HAP-1 (cell line): ENCODE results near the gene PON3.

Experiments
- DNase-seq, 2 experiments: peaks; one replicate each; pipeline ENCODE4 v3.0.0-alpha.2; 2016 to 2020; ENCODE audit warnings: low spot score in 2 of 2
- H3K27me3 ChIP-seq: fragments of 250-450 bp; sonication (Bioruptor Pico); 2 replicates; pipeline ENCODE4 v1.5.1; 2020; ENCODE audit warnings: low read depth, mild to moderate bottlenecking, moderate library complexity
- H3K36me3 ChIP-seq: fragments of 250-450 bp; sonication (Bioruptor Pico); replicated peaks from 2 replicates; pipeline ENCODE4 v1.5.1; 2020; ENCODE audit warnings: mild to moderate bottlenecking
- H3K4me1 ChIP-seq: fragments of 250-450 bp; sonication (Bioruptor Pico); 2 replicates; pipeline ENCODE4 v1.5.1; 2020; ENCODE audit warnings: mild to moderate bottlenecking
- H3K4me3 ChIP-seq: fragments of 250-450 bp; sonication (Bioruptor Pico); 2 replicates; pipeline ENCODE4 v1.5.1; 2020; ENCODE audit warnings: mild to moderate bottlenecking, moderate library complexity
- H3K9me3 ChIP-seq: fragments of 250-450 bp; sonication (Bioruptor Pico); 2 replicates; pipeline ENCODE4 v1.5.1; 2020; ENCODE audit warnings: mild to moderate bottlenecking, moderate library complexity
- in situ Hi-C: fragments of 300-500 bp; cut with MboI; formaldehyde crosslinking; loops from 3 replicates; pipeline ENCODE4 v1.14.3; 2020; ENCODE audit warnings: low sequenced_read_pairs, inconsistent platforms, mixed read lengths

Gene PON3

DNA sequence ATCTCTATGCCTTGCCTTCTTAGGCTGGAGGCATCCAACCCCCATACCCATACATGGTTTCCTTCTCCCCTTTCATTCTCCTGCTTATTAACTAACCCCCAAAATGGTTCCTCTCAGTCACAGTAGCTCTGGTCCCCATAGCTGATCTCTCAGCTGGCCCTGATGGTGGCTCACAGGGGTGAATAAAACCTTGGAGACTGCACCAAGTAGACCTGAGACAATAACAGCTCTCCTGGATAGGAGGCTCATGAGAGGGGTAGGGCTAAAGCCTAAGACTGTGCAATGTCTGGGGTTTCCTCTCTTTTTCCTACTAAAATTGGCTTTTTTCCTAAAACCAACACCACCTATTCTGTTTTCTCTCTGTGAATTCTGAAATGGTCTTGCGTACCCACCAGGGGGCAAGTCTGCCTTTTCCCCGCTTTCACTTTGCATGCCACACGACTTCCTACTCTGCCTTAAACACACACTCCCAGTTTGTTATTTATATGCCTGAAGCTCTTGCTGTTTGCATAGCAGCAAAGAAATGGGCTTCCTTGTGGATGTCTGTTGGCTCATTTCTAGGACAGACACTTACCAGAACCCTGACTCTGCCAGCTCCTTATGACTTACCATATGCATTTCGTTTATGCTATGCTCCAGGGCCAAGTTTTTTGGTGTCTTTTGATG, 53.4 kb downstream of the PON3 start:
- Histone ChIP-seq H3K9me3 (0 out of 2 replicates have a peak, but pooled peaks cover 2% of the 10 kb centered on the region), H3K4me3 (no peak overlapping the region), H3K4me1 (no peaks in the 10 kb centered on the region), H3K27me3 (no peaks in the 10 kb centered on the region), H3K36me3 (no peaks in the 10 kb centered on the region)
- in situ Hi-C loops, result no loop called here
- DNase-seq, result no peak

DNA sequence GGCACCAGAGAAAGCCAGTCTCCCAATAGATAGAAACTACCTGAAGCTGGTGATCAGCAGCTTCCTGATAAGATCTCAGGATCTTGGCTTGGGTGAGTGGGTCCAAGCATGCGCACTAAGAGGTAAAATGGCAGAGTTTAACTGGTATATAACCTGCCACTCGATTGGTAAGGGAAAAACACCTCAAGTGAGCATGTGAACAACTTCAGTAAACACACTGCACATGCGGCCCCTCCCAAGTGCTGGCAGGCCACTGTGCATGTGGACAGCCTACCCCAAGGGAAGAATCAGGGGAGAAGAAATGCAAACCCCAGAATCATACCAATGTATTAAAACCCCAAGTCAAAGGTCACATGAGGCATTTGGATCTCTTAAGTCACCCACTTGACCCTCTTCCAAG, 54.1 kb downstream of the PON3 start:
- Histone ChIP-seq H3K27me3 (no peaks in the 10 kb centered on the region), H3K36me3 (no peaks in the 10 kb centered on the region), H3K4me3 (no peak overlapping the region), H3K9me3 (0 out of 2 replicates have a peak, but pooled peaks cover under 1% of the 10 kb centered on the region), H3K4me1 (no peaks in the 10 kb centered on the region)
- in situ Hi-C loops, result no loop called here
- no peak for DNase-seq

DNA sequence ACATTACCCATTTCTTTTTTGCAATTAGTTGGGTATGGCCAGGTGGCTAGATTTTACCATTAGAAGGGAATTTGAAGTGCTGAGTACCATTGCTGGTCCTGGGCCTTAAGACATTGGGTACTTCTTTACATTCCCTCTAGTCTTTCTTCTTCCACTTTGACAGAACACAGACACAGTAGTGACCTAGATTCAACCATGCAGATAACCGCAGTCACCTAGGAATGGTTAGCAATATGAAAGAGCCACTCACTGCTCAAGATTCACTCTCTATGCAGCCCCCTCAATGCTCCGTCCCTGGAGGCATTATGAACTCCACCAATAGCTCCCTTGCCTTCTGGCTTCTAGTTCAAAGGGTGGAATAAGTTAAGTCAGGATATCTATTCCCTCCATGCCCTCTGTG, 55.7 kb downstream of the PON3 start:
- no peak overlapping the region for H3K4me3 ChIP-seq
- no peaks in the 10 kb centered on the region for H3K9me3 ChIP-seq
- no peaks in the 10 kb centered on the region for H3K27me3 ChIP-seq
- H3K36me3 ChIP-seq, result no peaks in the 10 kb centered on the region
- no peak for DNase-seq
- H3K4me1 ChIP-seq, result no peaks in the 10 kb centered on the region
- in situ Hi-C loops, result no loop called here

DNA sequence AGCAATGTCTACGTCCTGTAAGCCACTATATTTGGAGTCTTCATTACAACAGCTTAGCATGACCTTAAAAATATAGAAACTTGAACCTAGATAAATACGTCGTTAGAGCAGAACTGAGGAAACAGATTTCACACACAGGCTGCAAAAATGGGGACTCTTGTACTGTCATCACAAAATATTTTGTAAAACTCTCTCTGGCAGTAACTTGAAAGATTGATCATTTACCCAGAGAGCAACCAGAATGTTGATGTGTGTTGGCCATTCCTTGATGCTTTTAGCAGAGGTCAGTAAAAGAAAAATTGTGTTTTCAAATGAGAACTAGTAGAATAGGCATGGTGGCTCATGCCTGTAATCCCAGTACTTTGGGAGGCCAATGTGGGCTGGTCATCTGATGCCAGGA, 57.3 kb downstream of the PON3 start:
- Histone ChIP-seq H3K27me3 (no peaks in the 10 kb centered on the region), H3K4me1 (no peaks in the 10 kb centered on the region), H3K4me3 (no peak overlapping the region), H3K36me3 (no peaks in the 10 kb centered on the region), H3K9me3 (no peaks in the 10 kb centered on the region)
- DNase-seq, result no peak
- in situ Hi-C loops, result no loop called here

DNA sequence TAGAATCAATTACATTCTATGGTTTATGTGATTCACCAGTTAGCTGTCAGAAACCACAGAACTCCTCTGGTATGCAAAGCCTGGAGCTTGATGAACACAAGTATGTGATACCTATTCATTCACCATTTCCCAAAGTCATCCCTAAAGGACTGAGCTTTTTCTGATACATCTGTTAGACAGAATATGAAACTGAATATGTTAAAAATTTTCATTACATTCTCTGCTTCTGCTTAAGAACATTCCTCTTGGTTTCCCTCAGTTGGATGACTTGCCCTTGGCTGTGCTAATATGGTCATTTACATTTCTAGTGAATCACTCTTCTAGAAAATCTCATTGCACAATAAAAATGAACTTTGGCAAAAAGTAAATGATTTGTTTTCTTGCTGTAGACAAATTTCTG, 61.1 kb downstream of the PON3 start:
- peaks cover 4% of the 10 kb centered on the region; the same call in 1 of the 2 replicates for H3K4me1 ChIP-seq
- DNase-seq, result no peak
- no peaks in the 10 kb centered on the region for H3K27me3 ChIP-seq
- no peaks in the 10 kb centered on the region for H3K9me3 ChIP-seq
- no peak overlapping the region for H3K4me3 ChIP-seq
- in situ Hi-C loops, result no loop called here
- H3K36me3 ChIP-seq, result no peaks in the 10 kb centered on the region

DNA sequence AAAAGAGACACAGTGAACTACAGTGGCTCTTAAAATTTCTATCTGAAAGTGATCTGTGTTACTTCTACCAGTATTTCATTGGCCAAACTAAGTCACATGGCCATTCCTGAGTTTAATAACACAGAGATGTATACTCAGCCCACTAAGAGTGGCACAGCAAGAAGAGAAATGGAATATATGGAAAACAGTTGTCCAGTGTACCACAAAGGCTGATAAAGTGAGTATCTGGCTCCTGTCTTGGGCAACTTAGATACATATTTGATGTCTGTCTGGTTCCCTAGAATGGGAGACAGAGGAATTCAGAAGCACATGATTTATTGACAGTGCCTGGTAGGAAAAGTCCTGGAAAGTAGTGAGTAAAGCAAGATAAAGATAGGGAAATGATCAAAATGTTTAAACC, 61.7 kb downstream of the PON3 start:
- Histone ChIP-seq H3K36me3 (no peaks in the 10 kb centered on the region), H3K9me3 (no peaks in the 10 kb centered on the region), H3K4me1 (peaks cover 5% of the 10 kb centered on the region; the same call in 1 of the 2 replicates), H3K27me3 (no peaks in the 10 kb centered on the region), H3K4me3 (no peak overlapping the region)
- no peak for DNase-seq
- in situ Hi-C loops, result no loop called here

DNA sequence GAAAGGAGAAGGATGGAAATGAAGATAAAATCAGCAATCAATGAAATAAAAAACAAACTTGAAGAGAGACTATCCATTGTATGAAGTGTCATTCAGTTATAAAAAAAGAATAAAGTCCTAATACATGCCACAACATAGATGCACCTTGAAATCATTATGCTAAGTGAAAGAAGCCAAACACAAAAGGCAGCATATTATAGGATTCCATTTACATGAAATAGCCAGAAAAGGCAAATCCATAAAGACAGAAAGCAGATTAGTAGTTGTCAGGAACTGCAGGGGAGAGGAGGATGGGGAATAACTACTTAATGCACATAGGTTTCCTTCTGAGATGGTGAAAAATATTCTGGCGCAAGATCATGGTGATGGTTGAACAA, 65.2 kb downstream of the PON3 start:
- H3K9me3 ChIP-seq, result no peaks in the 10 kb centered on the region
- peak overlapping the region; percentile 2 for H3K4me3 ChIP-seq
- in situ Hi-C loops, result no loop called here
- no peaks in the 10 kb centered on the region for H3K36me3 ChIP-seq
- H3K27me3 ChIP-seq, result no peaks in the 10 kb centered on the region
- peak; percentile 14 to 83 for DNase-seq
- H3K4me1 ChIP-seq, result peaks cover 17% of the 10 kb centered on the region

DNA sequence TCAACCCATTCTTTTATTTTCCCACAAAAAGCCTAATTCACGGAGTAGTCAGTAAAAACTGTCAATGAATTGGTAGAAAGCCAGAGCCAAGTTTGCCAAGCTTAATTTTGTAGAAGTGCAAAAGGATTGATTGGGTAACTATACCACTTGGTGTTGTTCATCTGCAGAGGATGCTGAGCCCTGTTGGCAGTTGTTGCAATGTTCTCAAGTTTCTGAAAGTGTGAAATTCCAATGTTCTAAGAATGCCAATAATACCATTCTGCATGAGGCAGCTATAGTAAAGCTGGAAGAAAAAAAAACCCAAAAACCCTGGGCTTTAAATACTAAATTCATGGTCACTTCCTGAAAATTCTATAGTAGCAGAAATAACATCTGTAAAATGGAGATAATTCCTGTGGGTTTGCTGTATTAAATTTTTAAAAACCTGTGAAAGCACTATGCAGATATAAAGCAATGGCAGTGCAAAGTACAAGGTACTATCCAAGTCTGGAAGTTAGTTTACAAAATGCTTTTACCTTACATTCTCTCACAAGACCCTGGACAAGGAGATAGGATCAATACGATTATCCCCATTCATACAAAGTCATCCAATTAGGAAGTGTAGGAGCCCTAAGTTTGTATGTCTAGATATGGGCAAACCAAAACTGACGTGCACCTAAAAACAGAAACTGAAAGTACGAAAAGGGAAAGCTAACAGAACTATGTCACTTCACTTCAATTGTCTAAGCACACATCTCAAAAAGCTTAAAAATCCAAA, 65.8 kb downstream of the PON3 start:
- in situ Hi-C loops, result no loop called here
- H3K36me3 ChIP-seq, result no peaks in the 10 kb centered on the region
- no peak for DNase-seq

DNA sequence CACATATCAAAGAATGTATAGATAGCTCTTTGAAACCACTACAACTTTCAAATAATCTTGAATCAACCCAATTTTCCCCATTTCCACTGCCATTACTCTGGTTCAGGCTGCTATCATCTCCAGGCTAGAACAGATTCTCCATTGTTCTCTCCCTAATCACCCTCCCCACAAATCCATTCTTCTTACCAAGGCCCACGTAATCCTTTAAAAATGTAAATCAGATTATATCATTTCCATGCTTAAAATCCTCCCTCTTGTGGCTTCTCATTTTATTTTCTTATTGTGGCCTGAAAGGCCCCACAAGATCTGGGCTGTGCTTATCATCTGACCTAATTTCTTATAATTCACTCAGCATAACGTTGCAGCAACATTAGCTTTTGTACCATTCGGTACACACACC, 68.8 kb downstream of the PON3 start:
- no peaks in the 10 kb centered on the region for H3K9me3 ChIP-seq
- in situ Hi-C loops, result no loop called here
- DNase-seq, result peak; percentile 20 to 80

More for the DNA sequence above, 65.8 kb downstream of the PON3 start:
- peaks cover 17% of the 10 kb centered on the region for H3K4me1 ChIP-seq
- no peaks in the 10 kb centered on the region for H3K27me3 ChIP-seq
- no peaks in the 10 kb centered on the region for H3K9me3 ChIP-seq
- peak overlapping the region; percentile 2 for H3K4me3 ChIP-seq

DNA sequence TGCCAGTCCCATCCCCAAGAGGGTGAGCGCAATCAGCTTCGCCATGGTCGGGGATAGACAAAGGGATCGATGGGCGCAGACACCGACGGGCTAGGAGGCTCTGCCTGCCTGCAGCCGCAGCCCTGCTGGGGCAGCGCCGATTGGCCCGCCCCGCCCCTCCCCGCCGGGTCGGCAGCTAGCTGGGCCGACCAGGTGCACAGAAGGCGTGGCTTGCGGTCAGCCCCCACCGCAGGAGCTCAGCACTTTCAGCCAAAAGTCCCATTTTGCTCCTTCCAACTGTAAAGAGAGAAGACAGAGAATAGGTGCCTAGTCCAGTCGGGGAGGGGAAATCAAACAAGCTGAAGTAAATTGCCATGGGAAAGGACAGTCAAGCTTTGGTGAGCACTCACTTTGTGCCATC, 71.7 kb downstream of the PON3 start, which contains the start of gene PON1:
PON1 (minus strand) TSS at position 102 of the 400 bp plus-strand sequence; CDS start at position 45, 57 bp downstream.
- in situ Hi-C loops, result no loop called here
- H3K36me3 ChIP-seq, result no peaks in the 10 kb centered on the region
- DNase-seq, result no peak
- peaks cover 11% of the 10 kb centered on the region for H3K4me1 ChIP-seq
- no peak within 1 kb of the TSS for H3K4me3 ChIP-seq
- H3K27me3 ChIP-seq, result no peaks in the 10 kb centered on the region
- no peaks in the 10 kb centered on the region for H3K9me3 ChIP-seq

More for the DNA sequence above, 68.8 kb downstream of the PON3 start:
- no peak overlapping the region for H3K4me3 ChIP-seq
- no peaks in the 10 kb centered on the region for H3K27me3 ChIP-seq
- H3K4me1 ChIP-seq, result peaks cover 17% of the 10 kb centered on the region
- no peaks in the 10 kb centered on the region for H3K36me3 ChIP-seq

DNA sequence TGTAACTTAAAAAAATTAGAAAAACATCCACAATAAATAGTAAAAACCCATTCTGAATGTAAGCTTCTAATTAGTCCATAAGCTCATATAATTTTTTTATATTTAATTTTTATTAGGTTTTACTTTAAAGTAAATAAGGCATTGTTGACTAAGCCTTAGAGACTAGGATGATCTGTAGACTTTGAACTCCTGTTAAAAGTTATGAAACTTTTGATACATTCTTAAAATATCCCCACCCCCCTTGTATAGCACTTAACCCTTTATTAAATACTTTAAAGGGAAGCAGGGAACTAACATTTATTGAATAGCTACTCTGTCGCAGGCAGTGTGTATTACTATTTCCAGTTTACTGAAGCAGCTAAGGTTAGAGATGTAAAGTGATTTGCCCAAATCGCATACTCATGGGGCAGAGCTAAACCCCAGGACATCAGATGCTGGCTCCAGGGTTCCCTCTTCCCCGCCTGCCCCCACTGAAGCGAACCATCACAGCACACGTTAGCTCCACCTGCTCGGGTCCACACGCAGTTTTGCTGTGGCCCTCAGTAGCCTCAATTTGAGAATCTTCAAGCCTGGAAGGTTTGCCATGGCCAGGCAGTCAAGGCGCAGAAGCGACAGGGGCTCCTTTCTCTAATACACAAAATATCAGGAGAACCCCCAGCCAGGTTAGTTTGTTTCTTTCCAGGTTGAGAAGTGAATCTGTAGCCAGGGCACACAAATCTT, 72.6 kb downstream of the PON3 start:
- no peaks in the 10 kb centered on the region for H3K36me3 ChIP-seq
- peaks cover 11% of the 10 kb centered on the region for H3K4me1 ChIP-seq
- in situ Hi-C loops, result no loop called here
- no peak for DNase-seq
- no peak overlapping the region for H3K4me3 ChIP-seq
- H3K9me3 ChIP-seq, result no peaks in the 10 kb centered on the region
- H3K27me3 ChIP-seq, result no peaks in the 10 kb centered on the region

DNA sequence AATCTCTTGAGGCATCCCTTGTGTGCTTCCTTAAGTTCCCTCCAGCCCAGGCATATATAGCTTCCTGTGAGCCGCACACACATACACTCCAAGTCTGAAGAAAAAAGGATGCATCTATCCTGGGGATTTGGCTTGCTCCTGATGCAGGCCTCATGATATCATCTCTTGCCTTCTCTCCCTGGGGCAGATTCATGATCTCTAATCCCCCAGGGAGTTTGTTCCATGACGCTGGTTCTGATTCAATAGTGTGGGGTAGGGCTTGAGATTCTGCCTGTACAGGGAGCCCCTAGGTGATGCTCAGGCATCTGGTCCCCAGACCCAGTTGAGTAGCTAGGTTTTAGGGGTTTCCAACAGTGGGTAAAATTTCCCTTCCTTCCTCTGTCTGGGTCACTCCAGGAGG, 73.3 kb downstream of the PON3 start:
- Histone ChIP-seq H3K4me1 (peaks cover 8% of the 10 kb centered on the region), H3K4me3 (no peak overlapping the region), H3K36me3 (no peaks in the 10 kb centered on the region), H3K27me3 (no peaks in the 10 kb centered on the region), H3K9me3 (no peaks in the 10 kb centered on the region)
- in situ Hi-C loops, result no loop called here
- no peak for DNase-seq

DNA sequence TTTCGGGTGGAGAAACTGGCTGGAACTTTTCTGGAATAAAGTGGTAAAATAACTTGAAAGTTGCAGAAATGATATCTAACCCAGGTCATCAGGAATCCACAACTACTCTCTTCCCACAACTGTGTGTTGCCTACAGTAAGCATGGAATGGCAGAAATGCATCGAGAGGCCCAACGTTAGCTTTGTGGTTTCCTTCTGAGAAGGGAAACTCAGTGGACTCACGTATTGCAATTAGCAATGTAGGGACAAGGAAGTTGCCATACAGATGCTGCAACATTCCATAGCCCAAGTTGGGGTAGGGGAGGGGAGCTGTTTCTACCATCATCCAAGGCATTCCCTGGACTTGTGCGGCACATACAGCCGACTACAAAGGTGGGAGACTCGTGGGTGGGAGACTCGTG, 73.8 kb downstream of the PON3 start:
- DNase-seq, result no peak
- Histone ChIP-seq H3K27me3 (no peaks in the 10 kb centered on the region), H3K4me3 (no peak overlapping the region), H3K9me3 (no peaks in the 10 kb centered on the region), H3K4me1 (peaks cover 4% of the 10 kb centered on the region), H3K36me3 (no peaks in the 10 kb centered on the region)
- in situ Hi-C loops, result no loop called here

DNA sequence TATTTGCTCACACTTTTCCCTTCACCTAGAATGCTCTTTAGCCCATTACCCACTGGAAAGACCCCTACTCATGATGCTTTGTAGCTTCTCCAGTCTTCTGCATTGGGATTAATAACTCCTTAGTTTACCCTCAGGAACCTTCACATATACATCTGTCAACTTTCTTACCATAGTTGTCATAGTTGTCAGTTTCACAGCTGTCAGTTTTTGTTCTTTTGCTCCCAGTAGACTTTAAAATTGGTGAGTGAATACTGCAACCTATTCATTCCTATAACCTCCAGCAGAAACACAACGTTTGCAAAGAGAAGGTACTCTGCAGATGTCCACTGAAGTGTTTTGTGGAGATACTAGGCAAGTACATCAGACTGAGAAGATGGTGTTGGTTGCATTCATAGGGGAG, 74.5 kb downstream of the PON3 start:
- in situ Hi-C loops, result no loop called here
- DNase-seq, result no peak
- no peaks in the 10 kb centered on the region; the same call in 1 of the 2 replicates for H3K4me1 ChIP-seq
- H3K27me3 ChIP-seq, result no peaks in the 10 kb centered on the region
- H3K4me3 ChIP-seq, result no peak overlapping the region
- H3K9me3 ChIP-seq, result no peaks in the 10 kb centered on the region
- no peaks in the 10 kb centered on the region for H3K36me3 ChIP-seq
